Limb (tissue), 2 donors: ENCODE measurements around the gene SLC18A2.

Source experiments
- DNase-seq, 2 donors: peaks; one replicate each; pipeline ENCODE4 v3.0.0-alpha.2; 2016; ENCODE audit errors: extremely low spot score in 2 of 2

SLC18A2 gene

GRCh38 chr10:117311261-117311660, 70.3 kb downstream of the SLC18A2 start:
- no peak for DNase-seq

GRCh38 chr10:117312430-117312829, 71.5 kb downstream of the SLC18A2 start:
- DNase-seq: no peak

- DNase-seq: no peak
Observed at GRCh38 chr10:117313641-117314040, 72.7 kb downstream of the SLC18A2 start.

- no peak for DNase-seq
Observed at GRCh38 chr10:117316701-117317100, 75.8 kb downstream of the SLC18A2 start.

GRCh38 chr10:117318909-117319308, 78.0 kb downstream of the SLC18A2 start:
- DNase-seq: no peak

- peak in 1 of 2 donors; percentile 39 for DNase-seq
Observed at GRCh38 chr10:117320050-117320665, 79.2 kb downstream of the SLC18A2 start.

GRCh38 chr10:117322260-117322659, 81.3 kb downstream of the SLC18A2 start:
- DNase-seq: no peak

GRCh38 chr10:117324367-117324766, 83.5 kb downstream of the SLC18A2 start:
- DNase-seq: no peak

GRCh38 chr10:117327262-117327661, 86.3 kb downstream of the SLC18A2 start:
- DNase-seq: no peak
